BE2C (cell line): Measurements from ENCODE around the gene DENND2A.

Source experiments
- DNase-seq: peaks from one replicate; pipeline ENCODE4 v3.0.0-alpha.2; 2020
- H3K27me3 ChIP-seq: fragments of 250-450 bp; sonication (Bioruptor Pico); 2 replicates; pipeline ENCODE4 v1.5.1; 2020; ENCODE audit warnings: mild to moderate bottlenecking
- H3K36me3 ChIP-seq: fragments of 250-450 bp; sonication (Bioruptor Pico); 2 replicates; pipeline ENCODE4 v1.5.1; 2020; ENCODE audit warnings: mild to moderate bottlenecking
- H3K4me1 ChIP-seq: fragments of 250-450 bp; sonication (Bioruptor Pico); 2 replicates; pipeline ENCODE4 v1.5.1; 2020
- H3K4me3 ChIP-seq: 2 replicates; pipeline ENCODE4 v1.5.1; 2011; ENCODE audit warnings: low read depth, low read length
- H3K9me3 ChIP-seq: fragments of 250-450 bp; sonication (Bioruptor Pico); 2 replicates; pipeline ENCODE4 v1.5.1; 2020
- CTCF ChIP-seq: IDR thresholded peaks from 2 replicates; pipeline ENCODE4 v1.5.1; 2012; ENCODE audit warnings: mild to moderate bottlenecking, low read depth, low read length

Gene DENND2A

GRCh38 chr7:140619176-140619575, 21.4 kb downstream of the DENND2A start:
- no peaks in the 10 kb centered on the region for H3K9me3 ChIP-seq
- no peaks in the 10 kb centered on the region for H3K27me3 ChIP-seq
- H3K4me1 ChIP-seq, result no peaks in the 10 kb centered on the region
- TF ChIP-seq CTCF, result no peak
- no peak for DNase-seq
- H3K36me3 ChIP-seq, result no peaks in the 10 kb centered on the region
- H3K4me3 ChIP-seq, result no peak overlapping the region

GRCh38 chr7:140618306-140618705, 22.3 kb downstream of the DENND2A start:
- DNase-seq, result no peak
- H3K4me1 ChIP-seq, result no peaks in the 10 kb centered on the region
- no peaks in the 10 kb centered on the region for H3K9me3 ChIP-seq
- no peaks in the 10 kb centered on the region for H3K27me3 ChIP-seq
- no peak overlapping the region for H3K4me3 ChIP-seq
- TF ChIP-seq CTCF, result no peak
- no peaks in the 10 kb centered on the region for H3K36me3 ChIP-seq

- no peaks in the 10 kb centered on the region for H3K4me1 ChIP-seq
- no peak for TF ChIP-seq CTCF
- H3K36me3 ChIP-seq, result no peaks in the 10 kb centered on the region
- no peaks in the 10 kb centered on the region for H3K27me3 ChIP-seq
- DNase-seq, result no peak
- no peaks in the 10 kb centered on the region for H3K9me3 ChIP-seq
- no peak overlapping the region for H3K4me3 ChIP-seq
These were observed 23.5 kb downstream of the DENND2A start for GRCh38 chr7:140617081-140617480.

GRCh38 chr7:140616328-140616727, 24.3 kb downstream of the DENND2A start:
- Histone ChIP-seq H3K36me3 (no peaks in the 10 kb centered on the region), H3K27me3 (no peaks in the 10 kb centered on the region), H3K4me3 (no peak overlapping the region), H3K9me3 (no peaks in the 10 kb centered on the region), H3K4me1 (no peaks in the 10 kb centered on the region)
- no peak for TF ChIP-seq CTCF
- no peak for DNase-seq

- DNase-seq, result no peak
- no peaks in the 10 kb centered on the region for H3K4me1 ChIP-seq
- no peak overlapping the region for H3K4me3 ChIP-seq
- TF ChIP-seq CTCF, result no peak
- no peaks in the 10 kb centered on the region for H3K27me3 ChIP-seq
- no peaks in the 10 kb centered on the region for H3K36me3 ChIP-seq
- no peaks in the 10 kb centered on the region for H3K9me3 ChIP-seq
These were observed 29.0 kb downstream of the DENND2A start for GRCh38 chr7:140611641-140612040.

GRCh38 chr7:140610204-140611165, 30.1 kb downstream of the DENND2A start:
- no peaks in the 10 kb centered on the region for H3K4me1 ChIP-seq
- TF ChIP-seq CTCF, result no peak
- DNase-seq, result no peak

More at GRCh38 chr7:140610204-140611165, 30.1 kb downstream of the DENND2A start:
- no peak overlapping the region for H3K4me3 ChIP-seq
- H3K9me3 ChIP-seq, result no peaks in the 10 kb centered on the region
- no peaks in the 10 kb centered on the region for H3K36me3 ChIP-seq
- no peaks in the 10 kb centered on the region for H3K27me3 ChIP-seq
